Measurements from ENCODE around the gene ZSCAN5A.
"Not testable (repeated sequence)": the region's sequence is repeated elsewhere in the genome, so short reads cannot be mapped to it uniquely, and the experiment has no call there.

ZSCAN5A gene

GRCh38 chr19:56270676-56271075 is 44.0 kb downstream of the ZSCAN5A start:
- DNase-seq = no peak

- DNase-seq = no peak
Measured at GRCh38 chr19:56269348-56269747, 45.3 kb downstream of the ZSCAN5A start.

GRCh38 chr19:56266051-56266450 is 48.6 kb downstream of the ZSCAN5A start:
- DNase-seq = no peak

- no peak for DNase-seq
Measured at GRCh38 chr19:56263319-56263718, 51.3 kb downstream of the ZSCAN5A start.

- not testable (repeated sequence) for DNase-seq
Measured at GRCh38 chr19:56261932-56262331, 52.7 kb downstream of the ZSCAN5A start.

- no peak for DNase-seq
Measured at GRCh38 chr19:56261145-56261544, 53.5 kb downstream of the ZSCAN5A start.

- DNase-seq = no peak
Measured at GRCh38 chr19:56258272-56258671, 56.4 kb downstream of the ZSCAN5A start.

- no peak for DNase-seq
Measured at GRCh38 chr19:56253737-56254136, 60.9 kb downstream of the ZSCAN5A start.

GRCh38 chr19:56252699-56253422 is 61.8 kb downstream of the ZSCAN5A start:
- DNase-seq = peak; percentile 4

- DNase-seq = not testable (repeated sequence)
Measured at GRCh38 chr19:56248736-56249338, 65.8 kb downstream of the ZSCAN5A start.

- DNase-seq = not testable (repeated sequence)
Measured at GRCh38 chr19:56245764-56246163, 68.9 kb downstream of the ZSCAN5A start.

- no peak for DNase-seq
Measured at GRCh38 chr19:56245121-56245740, 69.4 kb downstream of the ZSCAN5A start.

- DNase-seq = no peak
Measured at GRCh38 chr19:56223481-56223880, 91.2 kb downstream of the ZSCAN5A start.

GRCh38 chr19:56222901-56223300 is 91.7 kb downstream of the ZSCAN5A start:
- no peak for DNase-seq

- DNase-seq = no peak
Measured at GRCh38 chr19:56221851-56222250, 92.8 kb downstream of the ZSCAN5A start.

GRCh38 chr19:56221442-56221841 is 93.2 kb downstream of the ZSCAN5A start:
- DNase-seq = not testable (repeated sequence)

GRCh38 chr19:56218961-56219360 is 95.7 kb downstream of the ZSCAN5A start:
- DNase-seq = no peak

- DNase-seq = no peak
Measured at GRCh38 chr19:56217039-56217949, 97.3 kb downstream of the ZSCAN5A start.

GRCh38 chr19:56211718-56212117 is 102.9 kb downstream of the ZSCAN5A start:
- DNase-seq = no peak

GRCh38 chr19:56210036-56210435 is 104.6 kb downstream of the ZSCAN5A start:
- not testable (repeated sequence) for DNase-seq

GRCh38 chr19:56209091-56209490 is 105.5 kb downstream of the ZSCAN5A start:
- DNase-seq = no peak

- not testable (repeated sequence) for DNase-seq
Measured at GRCh38 chr19:56207581-56207980, 107.1 kb downstream of the ZSCAN5A start.

GRCh38 chr19:56201973-56202372 is 112.7 kb downstream of the ZSCAN5A start, which contains the start of gene ZSCAN5C:
Gene ZSCAN5C (plus strand): TSS chr19:56202273. CDS start chr19:56205914, 3,641 bp downstream.
- DNase-seq = no peak
